Spleen (tissue), 11 donors: ENCODE data around the gene DTNB. TPM values are rescaled to one million over a fixed set of nuclear protein-coding genes. Genes with fewer than 3 reads are reported as not detected.
A peak's percentile ranks its signal among the peaks of the same experiment; 100 is the strongest.

Source experiments
- DNase-seq: peaks from one replicate; pipeline ENCODE4 v3.0.0-alpha.2; 2020
- H3K27ac ChIP-seq, 8 donors: fragments of 200-600 bp; sonication (generic) in 7 of 8; 1 replicate in 4 of 8; 2 replicates in 4 of 8; pipeline versions ENCODE4 v1.5.0 to v1.8.0; 2016 to 2021; ENCODE audit warnings: inconsistent platforms in 4 of 8, mild to moderate bottlenecking in 4 of 8, moderate library complexity in 1 of 8
- H3K27me3 ChIP-seq, 7 donors: fragments of 200-600 bp; sonication (generic) in 6 of 7; replicated peaks in 1 of 7; 1 replicate in 4 of 7; 2 replicates in 3 of 7; pipeline versions ENCODE4 v1.5.0 to v1.8.0; 2016 to 2021; ENCODE audit warnings: inconsistent platforms in 3 of 7, mild to moderate bottlenecking in 1 of 7
- H3K36me3 ChIP-seq, 6 donors: fragments of 200-600 bp; sonication (generic) in 5 of 6; 1 replicate in 4 of 6; 2 replicates in 2 of 6; pipeline versions ENCODE4 v1.5.0 to v1.8.0; 2016 to 2021; ENCODE audit warnings: inconsistent platforms in 2 of 6
- H3K4me1 ChIP-seq, 6 donors: fragments of 200-600 bp; sonication (generic) in 5 of 6; 1 replicate in 3 of 6; 2 replicates in 3 of 6; pipeline versions ENCODE4 v1.5.0 to v1.8.0; 2016 to 2021; ENCODE audit warnings: inconsistent platforms in 3 of 6
- H3K4me3 ChIP-seq, 8 donors: fragments of 200-600 bp; sonication (generic) in 7 of 8; 1 replicate in 4 of 8; 2 replicates in 4 of 8; pipeline versions ENCODE4 v1.5.0 to v1.8.0; 2016 to 2021; ENCODE audit warnings: inconsistent platforms in 4 of 8, mild to moderate bottlenecking in 4 of 8, moderate library complexity in 2 of 8
- H3K9me3 ChIP-seq, 8 donors: fragments of 200-600 bp; sonication (generic) in 7 of 8; 1 replicate in 4 of 8; 2 replicates in 4 of 8; pipeline versions ENCODE4 v1.5.0 to v1.8.0; 2016 to 2021; ENCODE audit warnings: inconsistent platforms in 4 of 8
- CTCF ChIP-seq, 11 experiments: fragments of 200-600 bp in 7 of 11; fragments of 450-650 bp in 4 of 11; sonication (generic) in 4 of 11; IDR thresholded peaks in 8 of 11; conservative IDR thresholded peaks in 3 of 11; 1 replicate in 7 of 11; 2 replicates in 4 of 11; pipeline versions ENCODE4 v1.4.0 to v1.8.0; 2016 to 2021; ENCODE audit warnings: antibody characterized with exemption in 11 of 11, inconsistent platforms in 4 of 11, mild to moderate bottlenecking in 1 of 11
- POLR2A ChIP-seq, 3 donors: fragments of 450-650 bp; IDR thresholded peaks; one replicate each; pipeline ENCODE4 v1.5.1; 2017; ENCODE audit warnings: antibody characterized with exemption in 3 of 3, mild to moderate bottlenecking in 1 of 3
- POLR2AphosphoS5 ChIP-seq, 3 donors: sonication (generic); formaldehyde crosslinking; IDR thresholded peaks; one replicate each; pipeline ENCODE4 v1.5.1; 2017; ENCODE audit warnings: antibody characterized with exemption in 3 of 3
- WGBS, 5 donors: extraction: QIAGEN DNeasy Blood & Tissue Kit in 3 of 5; methylation state at CpG; one replicate each; pipeline versions ENCODE4 v1.1.5 to v1.1.7; 2013 to 2018; 5-methylcytosine and 5-hydroxymethylcytosine counted together
- intact Hi-C: fragments of 100-400 bp; cut with DNase I; formaldehyde crosslinking; loops from one replicate; pipeline ENCODE4 v1.15.0; 2023; ENCODE audit warnings: low total_unique reads
- polyA plus RNA-seq, 3 donors: library from polyadenylated mRNA; stranded (reverse); fragments of 200-250 nt; gene quantifications; one replicate each; pipeline ENCODE4 v1.2.1, GENCODE V29; 2013
- total RNA-seq, 7 donors: library from RNA; depleted of rRNA in 3 of 7; stranded (reverse); fragments of >200 nt in 3 of 7; fragmentation: NEBNext Ultra II Directional in 4 of 7; extraction: Animal tissue kit (Norgen Biotek cat#: 25700) in 4 of 7; gene quantifications; one replicate each; pipeline versions ENCODE4 v1.1.0 to v1.2.1, GENCODE V29; 2016 to 2021
- donor health status: healthy with polysubstance abuse.
- donor health status: DM: no; HTN: no; CAD: no; lungs with moderate emphysema.
- donor health status: DM: no; HTN: no; CAD: no.
- donor health status: Bipolar disorder and iron deficiency.
- donor health status: healthy.
- donor health status: DM: no; HTN: no; CAD: no.
- donor health status: DM: yes; HTN: yes; CAD: no.

The DTNB gene
- total and polyA plus RNA-seq, 10 donors, result 4.5 to 28.9 (median 20.4) TPM

- Histone ChIP-seq H3K9me3 (no peaks in the 10 kb centered on the region), H3K4me3 (no peak overlapping the region), H3K4me1 (peaks cover 0 to 23% (median 16%) of the 10 kb centered on the region in 6 donors), H3K36me3 (peaks cover 0 to 26% (median 3%) of the 10 kb centered on the region in 6 donors), H3K27me3 (no peaks in the 10 kb centered on the region), H3K27ac (peak overlapping the region in 1 of 8 donors; percentile 27)
- TF ChIP-seq CTCF (IDR thresholded peaks at IDR 0.05 in 8 of 11, conservative IDR thresholded peaks at IDR 0.05 in 3 of 11) (no peak), POLR2AphosphoS5 (IDR thresholded peaks at IDR 0.05) (no peak), POLR2A (IDR thresholded peaks at IDR 0.05) (no peak)
- intact Hi-C loops, result loop anchor here (10.0 kb wide), 1 partner anchor 62 kb away; no protein-coding TSS in a partner anchor
- WGBS, 5 donors, result 79 to 88% (median 86%) methylated on average over 5 of the region's 5 CpGs
- no peak for DNase-seq
These were observed 191.0 kb downstream of the DTNB start for GRCh38 chr2:25482341-25482740.

GRCh38 chr2:25481381-25482300 lies 191.7 kb downstream of the DTNB start:
- Histone ChIP-seq H3K4me1 (peaks cover 0 to 23% (median 16%) of the 10 kb centered on the region in 6 donors), H3K4me3 (no peak overlapping the region), H3K36me3 (peaks cover 0 to 26% (median 3%) of the 10 kb centered on the region in 6 donors), H3K9me3 (peaks cover 0 to 1% (median 0%) of the 10 kb centered on the region in 8 donors), H3K27me3 (no peaks in the 10 kb centered on the region), H3K27ac (no peak overlapping the region)
- intact Hi-C loops, result loop anchor here (10.0 kb wide), 1 partner anchor 63 kb away; no protein-coding TSS in a partner anchor
- TF ChIP-seq POLR2AphosphoS5 (IDR thresholded peaks at IDR 0.05), result no peak
- TF ChIP-seq CTCF (IDR thresholded peaks at IDR 0.05 in 8 of 11, conservative IDR thresholded peaks at IDR 0.05 in 3 of 11), result no peak
- TF ChIP-seq POLR2A (IDR thresholded peaks at IDR 0.05), result no peak
- WGBS, 5 donors, result 81 to 93% (median 89%) methylated on average over 4 of the region's 4 CpGs
- DNase-seq, result no peak

- DNase-seq, result no peak
- intact Hi-C loops, result loop anchor here (10.0 kb wide), 1 partner anchor 64 kb away; no protein-coding TSS in a partner anchor
- peaks cover 0 to 23% (median 16%) of the 10 kb centered on the region in 6 donors for H3K4me1 ChIP-seq
- no peak overlapping the region for H3K27ac ChIP-seq
- 87 to 95% (median 93%) methylated on average over 7 of the region's 7 CpGs for WGBS, 5 donors
- TF ChIP-seq POLR2AphosphoS5 (IDR thresholded peaks at IDR 0.05) (no peak), POLR2A (IDR thresholded peaks at IDR 0.05) (no peak), CTCF (IDR thresholded peaks at IDR 0.05 in 8 of 11, conservative IDR thresholded peaks at IDR 0.05 in 3 of 11) (no peak)
- peaks cover 0 to 32% (median 3%) of the 10 kb centered on the region in 6 donors for H3K36me3 ChIP-seq
- H3K4me3 ChIP-seq, result no peak overlapping the region
- H3K9me3 ChIP-seq, result peaks cover 2 to 12% (median 8%) of the 10 kb centered on the region in 8 donors
- no peaks in the 10 kb centered on the region for H3K27me3 ChIP-seq
These were observed 192.8 kb downstream of the DTNB start for GRCh38 chr2:25480561-25480960.

- H3K4me3 ChIP-seq, result no peak overlapping the region
- intact Hi-C loops, result loop anchor here (10.0 kb wide), 1 partner anchor 65 kb away; no protein-coding TSS in a partner anchor
- peaks cover 2 to 18% (median 15%) of the 10 kb centered on the region in 8 donors for H3K9me3 ChIP-seq
- no peaks in the 10 kb centered on the region for H3K27me3 ChIP-seq
- no peak for DNase-seq
- 87 to 96% (median 96%) methylated on average over 5 of the region's 5 CpGs for WGBS, 5 donors
- H3K27ac ChIP-seq, result no peak overlapping the region
- H3K36me3 ChIP-seq, result peaks cover 0 to 40% (median 3%) of the 10 kb centered on the region in 6 donors
- peaks cover 0 to 23% (median 16%) of the 10 kb centered on the region in 6 donors for H3K4me1 ChIP-seq
- no peak for TF ChIP-seq CTCF (IDR thresholded peaks at IDR 0.05 in 8 of 11, conservative IDR thresholded peaks at IDR 0.05 in 3 of 11)
These were observed 193.6 kb downstream of the DTNB start for GRCh38 chr2:25479761-25480160.
